Superior temporal gyrus (tissue), 1 donor: ENCODE data around the gene B4GALT5.
A peak's percentile ranks its signal among the peaks of the same experiment; 100 is the strongest.
"Not testable (repeated sequence)": the region's sequence is repeated elsewhere in the genome, so short reads cannot be mapped to it uniquely, and the experiment has no call there.

Experiments used
- DNase-seq: peaks from one replicate; pipeline ENCODE4 v3.0.0-alpha.2; 2016; ENCODE audit errors: extremely low spot score

B4GALT5 gene

DNA sequence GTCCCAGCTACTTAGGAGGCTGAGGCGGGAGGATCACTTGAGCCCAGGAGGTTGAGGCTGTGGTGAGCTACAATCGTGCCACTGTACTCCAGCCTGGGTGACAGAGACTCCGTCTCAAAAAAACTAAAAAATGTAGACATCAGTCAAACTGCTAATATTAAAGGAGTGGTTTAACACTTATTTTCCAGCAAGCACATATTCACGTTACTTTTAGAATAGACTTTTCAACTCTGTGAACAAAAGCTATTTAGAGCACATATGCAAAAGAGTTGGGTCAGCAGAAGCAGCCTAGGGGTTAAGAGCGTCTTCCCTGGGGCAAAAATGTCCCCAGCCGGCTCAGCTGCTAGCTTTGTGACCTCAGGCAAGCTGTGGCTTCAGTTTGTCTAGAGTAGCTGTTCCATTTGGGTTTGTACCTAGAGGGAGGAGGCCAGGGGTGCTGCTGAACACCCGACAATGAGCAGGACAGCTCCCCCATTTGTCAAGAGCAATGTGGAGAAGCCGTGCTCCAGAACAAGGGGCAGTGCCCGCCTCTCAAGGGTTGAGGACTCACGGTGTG, 83.2 kb downstream of the B4GALT5 start:
- DNase-seq = no peak

DNA sequence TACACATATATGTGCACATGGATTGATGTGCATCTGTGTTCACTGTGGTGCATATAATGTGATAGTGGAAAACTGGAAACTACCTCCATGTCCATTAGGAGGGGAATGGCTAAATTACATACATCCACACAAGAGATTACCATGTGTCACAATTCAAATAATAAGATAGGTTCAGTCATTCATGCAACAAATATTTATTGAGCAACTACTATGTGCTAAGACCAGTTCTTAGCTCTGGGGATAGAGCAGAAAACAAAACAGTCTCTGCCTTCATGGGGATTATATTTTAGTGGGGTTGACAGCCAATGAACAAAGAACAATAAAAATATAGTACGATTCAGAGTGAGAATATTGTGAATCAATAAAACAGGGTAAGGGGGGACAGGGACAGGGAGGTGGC, 84.1 kb downstream of the B4GALT5 start:
- DNase-seq = no peak

DNA sequence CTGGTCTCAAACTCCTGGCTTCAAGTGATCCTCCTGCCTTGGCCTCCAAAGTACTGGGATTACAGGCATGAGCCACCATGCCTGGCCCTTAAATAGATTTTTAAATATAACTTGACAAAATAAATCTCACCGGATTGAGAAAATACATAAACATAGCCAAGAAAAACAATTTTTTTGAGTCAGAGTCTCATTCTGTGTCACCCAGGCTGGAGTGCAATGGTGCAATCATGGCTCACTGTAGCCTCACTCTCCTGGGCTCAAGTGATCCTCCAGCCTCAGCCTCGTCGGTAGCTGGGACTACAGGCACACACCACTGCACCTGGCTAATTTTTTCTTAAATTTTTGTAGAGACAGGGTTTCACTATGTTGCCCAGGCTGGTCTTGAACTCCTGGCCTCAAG, 85.4 kb downstream of the B4GALT5 start:
- not testable (repeated sequence) for DNase-seq

DNA sequence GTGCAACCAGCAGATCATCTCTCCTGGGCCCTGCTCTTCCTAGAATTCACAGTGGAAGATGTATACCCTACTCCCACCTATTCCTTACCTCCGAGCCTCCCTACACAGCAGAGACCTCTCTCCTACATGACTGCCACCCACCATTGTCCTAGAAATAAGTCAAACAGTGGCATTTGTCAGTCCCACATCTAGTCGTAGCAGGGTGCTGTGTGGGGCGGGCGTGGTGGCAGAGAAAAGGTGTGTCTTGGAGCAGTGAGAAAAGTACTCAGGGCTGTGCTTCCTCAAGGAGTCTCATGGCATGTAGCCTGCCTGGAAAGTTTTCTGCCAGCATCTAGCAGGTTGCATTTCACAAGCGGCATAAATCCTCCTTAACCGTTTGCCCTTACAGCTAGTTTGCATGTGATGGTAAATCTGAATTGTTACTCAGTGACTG, 86.3 kb downstream of the B4GALT5 start:
- DNase-seq = no peak

DNA sequence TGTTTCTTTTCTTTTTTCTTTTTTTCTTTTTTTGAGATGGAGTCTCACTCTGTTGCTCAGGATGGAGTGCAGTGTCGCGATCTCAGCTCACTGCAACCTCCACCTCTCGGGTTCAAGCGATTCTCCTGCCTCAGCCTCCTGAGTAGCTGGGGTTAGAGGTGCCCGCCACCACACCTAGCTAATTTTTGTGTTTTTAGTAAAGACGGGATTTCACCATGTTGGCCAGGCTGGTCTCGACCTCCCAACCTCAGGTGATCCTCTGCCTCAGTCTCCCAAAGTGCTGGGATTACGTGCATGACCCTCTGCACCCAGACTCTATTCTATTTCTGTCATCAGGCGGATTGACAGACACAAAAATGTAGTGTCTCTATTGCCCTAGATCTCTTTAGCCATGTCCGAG, 88.7 kb downstream of the B4GALT5 start:
- DNase-seq = not testable (repeated sequence)

DNA sequence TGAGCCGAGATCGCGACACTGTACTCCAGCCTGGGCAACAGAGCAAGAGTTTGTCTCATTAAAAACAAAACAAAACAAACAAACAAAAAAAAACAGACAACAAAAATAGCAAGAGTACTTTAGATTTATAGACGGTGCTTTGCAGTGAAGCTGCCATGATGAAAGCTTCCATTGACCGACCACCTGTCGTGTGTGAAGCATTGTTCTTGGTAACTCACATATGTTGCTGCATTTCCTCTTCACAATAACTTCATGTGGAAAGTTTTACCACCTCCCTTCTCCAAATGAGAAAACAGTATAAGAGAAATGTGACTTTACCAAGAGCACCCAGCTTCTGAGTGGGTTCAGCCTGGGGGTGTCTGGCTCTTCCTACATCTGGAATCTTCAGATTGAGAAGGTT, 89.4 kb downstream of the B4GALT5 start:
- no peak for DNase-seq

DNA sequence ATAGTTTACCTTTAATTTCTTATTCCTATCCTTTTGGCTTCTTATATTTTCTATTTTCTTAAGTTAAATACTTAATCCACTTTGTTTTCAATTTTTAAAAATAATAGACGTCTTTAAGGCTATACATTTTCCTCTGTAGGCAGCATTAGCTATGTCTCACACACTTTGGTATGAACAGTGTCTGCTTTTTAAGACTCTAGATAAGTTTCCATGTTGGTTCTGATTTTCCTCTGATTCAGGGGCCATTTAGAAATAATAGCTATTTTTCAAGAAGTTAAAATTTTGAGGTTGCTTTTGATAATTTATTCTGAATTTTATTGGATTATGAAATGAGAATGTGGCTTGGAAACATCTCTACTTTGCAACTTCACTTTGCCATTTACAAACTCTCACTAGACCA, 91.4 kb downstream of the B4GALT5 start:
- DNase-seq = no peak

DNA sequence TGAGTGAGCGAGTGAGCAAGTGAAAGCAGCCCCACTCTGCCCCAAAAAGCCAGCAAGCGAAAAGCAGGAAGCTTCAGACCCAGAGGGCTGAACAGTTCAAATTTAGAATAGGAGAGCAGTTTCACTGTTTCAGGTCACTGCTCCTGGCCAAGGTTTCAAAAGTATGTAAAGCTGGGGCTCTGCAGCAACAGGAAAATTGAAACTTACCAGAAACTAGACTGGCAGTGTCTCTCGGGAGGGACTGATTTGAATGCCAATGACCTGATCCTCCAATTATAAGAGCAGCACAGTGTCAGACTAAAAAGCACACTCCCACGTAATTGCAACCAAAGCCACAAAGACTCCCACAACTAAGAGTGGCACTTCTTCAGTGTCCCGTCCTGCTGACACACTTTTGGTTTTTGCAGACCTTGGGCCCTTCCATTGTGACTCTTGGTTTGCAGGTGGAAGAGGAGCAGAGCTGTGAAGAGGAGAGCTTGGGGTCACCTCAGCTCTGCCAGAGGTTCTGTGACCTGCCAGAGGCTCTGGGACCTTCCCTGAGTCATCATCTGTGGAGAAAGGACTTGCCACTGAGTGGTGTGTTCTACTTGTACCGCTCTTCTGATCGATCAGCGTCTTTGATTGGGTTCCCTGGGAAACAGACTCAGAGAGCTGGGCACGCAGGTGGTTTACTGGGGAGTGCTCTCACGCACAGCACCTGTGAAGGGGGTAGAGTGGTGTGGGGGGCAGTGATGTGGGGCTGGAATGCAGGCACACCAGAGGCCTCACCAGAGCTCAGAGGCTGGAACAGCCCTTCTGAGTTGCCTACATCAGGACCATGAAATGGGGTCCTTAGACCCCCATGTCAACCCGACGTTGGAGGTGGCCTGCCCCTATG, 93.1 kb downstream of the B4GALT5 start:
- no peak for DNase-seq

DNA sequence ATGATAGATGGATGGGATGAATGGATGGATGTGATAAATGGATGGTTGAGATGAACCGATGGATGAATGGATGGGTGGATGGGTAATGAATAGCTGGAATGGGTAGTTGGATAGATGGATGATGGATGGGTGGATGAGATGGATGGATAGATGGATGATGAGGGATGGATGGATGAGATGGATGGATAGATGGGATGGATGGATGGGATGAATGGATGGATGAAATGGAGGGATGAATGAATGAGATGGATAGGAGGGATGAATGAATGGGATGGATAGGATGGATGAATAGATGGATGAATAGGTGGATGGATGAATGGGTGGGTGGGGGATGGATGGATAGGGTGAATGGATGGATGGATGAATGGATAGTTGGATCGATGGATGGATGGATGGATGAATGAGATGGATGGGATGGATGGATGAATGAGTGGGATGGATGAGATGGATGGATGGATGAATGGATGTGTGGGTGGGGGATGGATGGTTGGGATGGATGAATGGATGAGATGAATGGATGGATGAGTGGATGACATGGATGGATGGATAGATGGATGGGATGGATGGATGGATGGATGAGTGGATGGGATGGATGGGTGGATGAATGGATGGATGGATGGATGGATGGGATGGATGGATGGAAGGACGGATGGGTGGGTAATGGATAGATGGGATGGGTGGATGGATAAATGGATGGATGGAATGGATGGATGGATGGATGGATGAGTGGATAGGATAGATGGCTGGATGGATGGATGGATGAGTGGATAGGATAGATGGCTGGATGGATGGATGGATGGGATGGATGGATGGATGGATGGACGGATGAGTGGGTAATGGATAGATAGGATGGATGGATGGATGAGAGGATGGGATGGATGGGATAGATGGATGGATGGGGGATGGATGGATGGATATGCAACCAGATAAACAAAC, 94.3 kb downstream of the B4GALT5 start:
- no peak for DNase-seq

DNA sequence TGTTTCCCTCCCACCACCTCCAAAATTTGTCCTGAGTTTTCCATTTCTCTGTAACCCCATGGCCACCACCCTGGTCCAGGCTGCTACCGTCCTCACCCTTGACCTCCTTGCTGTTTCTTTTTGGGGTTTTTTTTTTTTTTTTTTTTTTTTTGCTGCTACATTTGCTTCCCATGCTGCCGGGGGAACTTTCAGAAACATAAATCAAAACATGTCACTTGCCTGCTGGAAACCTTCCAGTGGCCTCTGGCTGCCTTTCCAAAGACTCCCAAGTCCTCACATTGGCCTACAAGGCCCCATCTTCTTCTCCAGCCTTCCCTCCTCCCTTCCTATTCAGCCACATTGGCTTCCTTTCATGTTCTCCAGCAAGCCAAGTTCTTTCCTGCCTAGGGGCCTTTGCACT, 95.4 kb downstream of the B4GALT5 start:
- DNase-seq = no peak

DNA sequence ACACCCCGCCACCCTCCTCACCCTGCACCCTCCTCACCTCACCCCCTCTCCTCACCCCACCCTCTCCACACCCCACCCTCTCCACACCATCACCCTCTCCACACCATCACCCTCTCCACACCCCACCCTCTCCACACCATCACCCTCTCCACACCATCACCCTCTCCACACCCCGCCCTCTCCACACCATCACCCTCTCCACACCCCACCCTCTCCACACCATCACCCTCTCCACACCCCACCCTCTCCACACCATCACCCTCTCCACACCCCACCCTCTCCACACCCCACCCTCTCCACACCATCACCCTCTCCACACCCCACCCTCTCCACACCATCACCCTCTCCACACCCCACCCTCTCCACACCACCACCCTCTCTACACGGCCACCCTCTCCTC, 96.3 kb downstream of the B4GALT5 start:
- DNase-seq = not testable (repeated sequence)

DNA sequence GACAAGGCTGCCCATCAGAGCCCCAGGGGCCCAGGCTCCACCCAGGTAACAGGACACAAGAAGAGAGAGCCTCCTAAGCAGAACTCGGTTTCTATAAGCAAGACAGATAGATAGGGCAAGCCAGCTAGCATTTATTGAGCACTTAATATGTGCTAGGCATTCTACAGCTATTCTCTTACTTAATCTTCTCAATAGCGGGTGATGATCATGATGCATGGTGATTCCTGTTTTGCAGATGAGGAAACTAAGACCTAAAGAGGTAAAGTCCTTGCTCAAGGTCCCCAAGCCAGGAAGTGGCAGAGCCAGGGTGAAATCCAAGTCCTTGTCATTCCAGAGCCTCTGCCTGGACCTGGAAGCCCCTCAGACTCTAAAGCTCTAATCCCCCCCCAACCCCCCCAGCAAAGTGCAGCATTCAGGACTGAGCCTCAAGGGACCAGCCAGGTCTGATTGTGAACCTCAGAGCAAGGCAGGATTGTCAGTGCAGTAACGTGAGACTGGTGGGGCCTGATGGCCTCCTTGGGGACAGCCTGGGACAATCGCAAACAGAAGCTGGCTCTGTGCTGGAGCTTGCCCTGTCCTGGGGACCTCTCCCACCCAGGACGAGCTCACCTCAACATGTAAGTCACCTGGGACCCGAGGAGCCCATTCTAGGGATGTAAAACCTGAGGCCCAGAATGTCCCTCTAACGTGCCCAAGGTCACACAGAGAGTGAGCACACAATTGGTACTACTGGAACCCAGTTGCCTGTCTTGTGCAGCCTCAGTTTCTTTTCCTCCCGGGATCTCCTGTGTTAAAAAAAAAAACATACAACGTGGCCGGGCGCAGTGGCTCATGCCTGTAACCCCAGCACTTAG, 97.3 kb downstream of the B4GALT5 start:
- DNase-seq = no peak

DNA sequence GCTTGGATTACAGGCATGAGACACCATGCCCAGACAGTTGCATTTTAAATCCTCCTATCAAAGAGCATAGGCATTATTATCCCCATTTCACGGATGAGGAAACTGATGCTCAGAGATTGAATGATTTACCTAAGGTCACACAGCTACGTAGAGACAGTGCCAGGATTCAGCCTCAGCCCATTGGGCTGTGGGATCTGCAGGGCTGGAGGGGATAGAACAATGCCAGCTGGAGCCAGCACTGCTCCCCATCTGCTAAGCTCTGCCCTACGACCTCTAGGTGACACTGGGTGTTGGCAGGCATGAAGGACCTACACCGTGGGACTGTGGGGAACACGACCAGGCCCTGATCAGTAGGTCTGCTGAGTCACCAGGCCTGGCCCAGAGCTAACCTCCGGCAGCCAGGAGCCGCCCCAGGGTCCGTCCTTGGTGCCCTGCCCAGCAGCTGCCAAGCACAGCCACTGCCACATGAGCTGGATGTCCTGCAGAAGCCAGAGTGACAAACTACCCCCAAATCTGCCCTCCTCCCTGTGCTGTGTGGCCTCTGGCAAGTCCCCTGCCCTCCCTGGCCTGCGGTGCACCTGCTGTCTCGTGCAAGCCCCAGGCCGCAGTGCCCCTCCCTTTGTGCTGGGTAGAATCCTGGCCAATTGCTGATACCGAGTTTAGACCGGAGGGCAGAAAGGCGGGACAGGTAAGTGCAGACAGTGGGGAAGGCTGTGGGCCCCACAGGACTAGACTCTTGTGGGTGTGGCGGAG, 98.1 kb downstream of the B4GALT5 start:
- no peak for DNase-seq

DNA sequence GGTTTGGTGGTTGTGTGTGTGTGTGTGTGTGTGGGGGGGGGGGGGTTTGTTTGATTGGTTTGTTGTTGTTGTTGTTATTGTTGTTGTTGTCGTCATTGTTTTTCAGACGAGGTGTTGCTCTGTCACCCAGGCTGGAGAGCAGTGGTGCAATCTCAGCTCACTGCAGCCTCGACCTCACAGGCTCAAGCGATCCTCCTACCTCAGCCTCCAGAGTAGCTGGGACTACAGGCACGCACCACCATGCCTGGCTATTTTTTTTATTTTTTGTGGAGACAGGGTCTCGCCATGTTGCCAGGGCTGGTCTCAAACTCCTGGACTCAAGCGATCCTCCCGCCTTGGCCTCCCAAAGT, 98.7 kb downstream of the B4GALT5 start:
- not testable (repeated sequence) for DNase-seq

DNA sequence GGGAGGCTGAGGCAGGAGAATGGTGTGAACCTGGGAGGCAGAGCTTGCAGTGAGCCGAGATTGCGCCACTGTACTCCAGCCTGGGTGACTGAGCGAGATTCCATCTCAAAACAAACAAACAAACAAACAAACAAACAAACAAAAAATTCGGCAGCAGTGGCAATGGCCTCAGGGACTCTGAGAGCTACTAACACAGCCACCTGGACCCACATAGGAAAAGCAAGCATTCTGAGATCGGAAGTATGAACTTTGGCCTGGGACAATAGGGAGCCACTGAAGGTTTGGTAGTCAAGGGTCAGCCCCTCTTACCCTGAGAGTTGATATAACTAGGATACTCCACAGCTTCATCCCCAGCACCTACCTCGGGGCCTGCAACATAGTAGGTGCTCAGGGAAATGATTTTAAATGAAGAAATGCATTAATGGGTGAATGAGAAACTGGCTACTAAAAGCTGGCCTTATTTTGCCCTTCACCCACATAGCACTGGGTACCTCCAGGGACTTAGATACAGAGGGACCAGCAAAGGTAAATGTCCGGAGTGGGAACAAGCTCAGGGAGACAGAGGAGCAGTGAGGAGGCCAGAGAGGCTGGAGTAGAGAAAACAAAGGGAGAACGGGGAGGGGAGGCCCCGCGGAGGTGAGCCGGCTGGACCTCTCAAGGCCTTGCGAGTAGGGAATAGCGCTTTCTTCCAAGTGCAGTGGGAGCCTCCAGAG, 99.2 kb downstream of the B4GALT5 start:
- DNase-seq = no peak

DNA sequence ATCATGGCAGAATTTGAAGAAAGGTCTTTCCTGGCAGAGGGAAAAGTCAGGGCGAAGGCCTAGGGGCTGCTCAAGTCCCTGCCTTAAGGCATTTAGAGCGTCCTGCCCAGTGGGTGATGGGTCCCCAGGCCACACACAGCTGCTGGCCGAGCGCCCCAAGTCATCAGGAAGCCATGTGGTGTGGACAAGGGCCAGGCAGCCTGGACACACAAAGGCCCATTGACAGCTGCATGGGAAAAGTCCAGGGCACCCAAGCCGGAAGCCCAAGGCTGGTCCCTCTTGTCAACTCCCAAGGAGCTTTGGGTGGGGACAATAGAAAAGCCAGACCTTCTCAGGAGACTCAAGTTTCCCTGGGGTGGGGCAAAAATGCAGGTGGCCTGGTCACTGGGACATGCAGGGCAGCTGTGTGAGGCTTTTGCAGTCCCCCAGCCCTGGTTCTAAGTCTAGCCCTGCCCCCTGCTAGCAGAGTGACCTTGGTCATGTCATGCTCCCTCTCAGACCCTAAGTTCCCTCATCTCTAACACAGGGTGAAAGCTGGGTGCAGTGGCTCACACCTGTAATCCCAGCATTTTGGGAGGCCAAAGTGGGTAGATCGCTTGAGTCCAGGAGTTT, 101.4 kb downstream of the B4GALT5 start:
- DNase-seq = peak; percentile 96

DNA sequence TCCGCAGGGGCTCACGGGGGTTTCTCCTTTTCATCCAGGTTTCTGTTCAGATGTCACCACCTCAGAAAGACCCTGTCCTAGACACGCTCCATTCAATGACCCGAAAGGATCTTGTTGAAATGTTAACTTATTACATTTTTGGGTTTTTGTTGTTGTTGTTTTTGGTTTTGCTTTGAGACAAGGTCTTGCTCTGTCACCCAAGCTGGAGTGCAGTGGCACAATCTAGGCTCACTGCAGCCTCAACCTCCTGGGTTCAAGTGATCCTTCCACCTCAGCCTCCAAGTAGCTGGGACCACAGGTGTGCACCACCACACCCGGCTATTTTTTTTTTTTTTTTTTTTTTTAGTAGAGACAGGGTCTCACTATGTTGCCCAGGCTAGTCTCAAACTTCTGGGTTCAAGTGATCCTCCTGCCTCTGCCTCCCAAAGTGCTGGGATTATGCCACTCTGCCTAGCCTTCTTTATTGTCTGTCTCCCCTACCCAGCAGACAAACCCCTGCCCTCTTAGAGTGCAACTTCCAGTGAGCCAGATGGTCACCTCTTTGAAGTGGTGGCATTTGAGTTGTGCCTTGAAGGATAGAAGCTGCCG, 102.0 kb downstream of the B4GALT5 start:
- DNase-seq = not testable (repeated sequence)

DNA sequence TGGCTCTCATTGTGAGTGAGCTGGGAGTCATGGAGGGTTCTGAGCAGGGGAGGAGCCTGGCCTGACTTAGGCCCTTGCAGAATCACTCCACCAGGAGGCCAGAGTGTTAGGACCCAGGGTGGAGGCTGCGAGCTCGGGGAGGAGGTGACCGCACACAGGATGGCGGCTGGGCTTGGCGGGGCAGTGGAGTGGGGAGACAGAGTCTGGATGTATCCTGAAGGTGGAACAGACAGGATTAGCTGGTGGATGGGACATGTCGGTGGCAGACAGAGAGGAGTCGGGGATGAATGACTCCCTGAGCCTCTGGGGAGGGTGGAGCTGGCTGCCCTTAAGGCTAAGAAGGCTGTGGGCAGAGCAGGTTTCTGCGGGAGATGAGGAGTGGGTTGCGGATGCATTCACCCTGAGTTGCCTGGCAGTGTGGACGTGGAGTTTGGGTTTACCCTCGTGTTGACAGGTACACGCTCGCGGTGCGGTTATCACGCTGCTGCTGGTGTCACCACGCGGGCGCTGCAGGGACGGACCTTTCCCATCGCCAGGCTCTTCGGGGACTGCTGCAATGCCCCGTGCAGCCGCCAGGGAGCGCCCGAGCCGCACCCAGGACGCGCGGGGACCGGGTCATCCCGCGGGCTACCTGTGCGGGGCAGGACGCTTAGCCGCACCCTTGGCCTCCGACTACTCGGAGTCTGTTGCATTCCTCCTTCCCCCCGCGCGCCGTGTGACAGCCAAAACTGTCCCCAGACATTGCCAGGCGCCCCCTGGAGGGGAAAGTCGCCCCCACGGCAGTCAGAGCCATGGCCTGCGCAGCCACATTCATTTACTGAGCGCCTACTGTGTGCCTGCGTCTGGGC, 102.8 kb downstream of the B4GALT5 start:
- peak; percentile 80 for DNase-seq
